Lung microvascular endothelial cell (primary cell): ENCODE data around the gene RUFY4. TPM values are rescaled to one million over a fixed set of nuclear protein-coding genes. Genes with fewer than 3 reads are reported as not detected.

Experiments
- DNase-seq, 2 donors: peaks; one replicate each; pipeline versions ENCODE4 v3.0.0 to v3.0.0-alpha.2; 2010; ENCODE audit warnings: low read depth in 2 of 2
- total RNA-seq: library from RNA; depleted of rRNA; stranded (reverse); fragments of >200 nt; gene quantifications from 2 replicates; pipeline ENCODE4 v1.2.1, GENCODE V29; 2014

The RUFY4 gene, protein sequence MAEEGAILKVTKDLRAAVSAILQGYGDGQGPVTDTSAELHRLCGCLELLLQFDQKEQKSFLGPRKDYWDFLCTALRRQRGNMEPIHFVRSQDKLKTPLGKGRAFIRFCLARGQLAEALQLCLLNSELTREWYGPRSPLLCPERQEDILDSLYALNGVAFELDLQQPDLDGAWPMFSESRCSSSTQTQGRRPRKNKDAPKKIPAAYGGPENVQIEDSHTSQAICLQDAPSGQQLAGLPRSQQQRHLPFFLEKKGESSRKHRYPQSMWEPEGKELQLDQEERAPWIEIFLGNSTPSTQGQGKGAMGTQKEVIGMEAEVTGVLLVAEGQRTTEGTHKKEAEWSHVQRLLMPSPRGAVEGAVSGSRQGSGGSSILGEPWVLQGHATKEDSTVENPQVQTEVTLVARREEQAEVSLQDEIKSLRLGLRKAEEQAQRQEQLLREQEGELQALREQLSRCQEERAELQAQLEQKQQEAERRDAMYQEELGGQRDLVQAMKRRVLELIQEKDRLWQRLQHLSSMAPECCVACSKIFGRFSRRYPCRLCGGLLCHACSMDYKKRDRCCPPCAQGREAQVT
- not detected in 2 replicates for total RNA-seq

DNA sequence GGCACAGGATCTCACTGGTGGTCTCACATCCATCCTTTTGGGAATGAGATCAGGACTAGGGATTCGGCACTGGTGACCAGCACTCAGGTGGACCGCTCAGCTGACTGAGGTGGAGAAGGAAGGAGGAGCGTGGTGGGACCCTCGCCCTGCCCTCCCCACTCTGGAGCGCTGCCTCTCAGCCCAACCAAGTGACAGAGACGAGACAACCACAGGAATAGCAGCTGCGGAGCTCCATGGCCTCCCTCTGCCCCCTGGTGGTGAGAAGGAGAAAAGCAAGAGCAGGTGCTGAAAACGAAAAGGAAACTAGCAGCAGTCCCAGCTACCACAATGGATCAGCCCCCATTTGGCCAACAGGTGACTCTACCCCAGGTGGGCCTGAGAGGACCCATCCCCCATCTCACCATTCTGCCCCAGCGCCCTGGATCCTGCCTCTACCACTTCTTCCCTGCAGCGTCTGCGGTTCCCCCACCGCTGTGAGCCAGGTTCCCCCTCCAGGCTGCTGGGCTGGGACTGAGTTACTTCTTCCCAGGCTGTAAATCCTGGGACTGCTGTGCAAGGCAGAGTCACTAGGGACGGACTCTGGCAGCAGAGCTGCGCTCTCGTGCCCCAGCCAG, at the start of gene RUFY4:
TSS of gene RUFY4 (plus strand) at position 533 of the 614 bp plus-strand sequence. CDS start 1,353 bp downstream, outside the sequence.
- DNase-seq: peak; percentile 73 to 81

DNA sequence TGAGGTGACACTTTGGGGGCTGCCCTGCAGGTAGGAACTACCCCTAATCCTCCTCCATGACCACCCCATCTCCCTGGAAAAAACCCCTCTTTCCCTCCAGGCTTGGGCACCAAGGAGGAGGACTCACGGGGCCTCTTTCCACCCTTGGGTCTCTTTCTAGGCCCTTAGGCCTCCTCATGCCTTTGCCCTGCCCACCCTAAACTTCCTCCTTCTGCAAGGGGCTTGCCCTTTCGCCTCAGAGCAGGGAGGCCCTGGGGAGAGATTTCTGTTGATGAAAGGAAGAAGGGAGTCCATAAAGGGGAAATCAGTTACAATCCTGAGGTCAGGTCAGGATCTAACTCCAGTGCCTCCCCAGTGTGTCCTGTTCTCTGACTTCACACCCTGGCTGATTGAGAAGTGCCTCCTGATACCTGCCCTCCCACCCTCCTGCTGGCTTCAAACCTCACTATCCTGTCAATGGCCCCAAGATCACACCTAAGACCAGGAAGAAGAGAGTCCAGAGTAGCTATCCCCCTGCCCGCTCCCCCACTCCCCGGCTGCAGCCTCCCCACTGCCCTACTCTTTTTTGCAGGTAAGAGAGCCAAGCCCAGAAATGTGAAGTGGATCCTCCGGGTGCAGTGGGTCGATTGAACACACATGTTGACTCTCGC, 49.5 kb upstream of the RUFY4 start:
- DNase-seq: no peak

DNA sequence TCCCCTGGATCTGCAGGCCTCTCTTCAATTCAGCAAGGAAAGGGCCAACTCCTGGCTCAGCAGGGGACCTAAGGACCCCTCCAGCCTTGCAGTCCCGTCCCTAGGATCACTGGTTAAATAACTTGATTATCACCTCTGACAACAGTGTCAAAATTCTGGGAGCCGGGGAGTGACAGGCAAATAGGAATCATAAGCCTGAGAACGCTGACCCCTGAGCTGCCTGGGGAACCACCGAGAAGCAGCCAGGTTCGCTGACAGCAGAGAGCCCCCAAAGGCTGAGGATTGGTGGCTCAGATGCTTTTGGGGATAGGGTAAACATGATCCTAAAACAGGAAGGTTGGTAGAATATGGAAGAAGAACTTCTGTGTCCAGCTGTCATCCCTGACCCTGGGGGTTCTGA, 48.8 kb upstream of the RUFY4 start:
- DNase-seq: no peak

DNA sequence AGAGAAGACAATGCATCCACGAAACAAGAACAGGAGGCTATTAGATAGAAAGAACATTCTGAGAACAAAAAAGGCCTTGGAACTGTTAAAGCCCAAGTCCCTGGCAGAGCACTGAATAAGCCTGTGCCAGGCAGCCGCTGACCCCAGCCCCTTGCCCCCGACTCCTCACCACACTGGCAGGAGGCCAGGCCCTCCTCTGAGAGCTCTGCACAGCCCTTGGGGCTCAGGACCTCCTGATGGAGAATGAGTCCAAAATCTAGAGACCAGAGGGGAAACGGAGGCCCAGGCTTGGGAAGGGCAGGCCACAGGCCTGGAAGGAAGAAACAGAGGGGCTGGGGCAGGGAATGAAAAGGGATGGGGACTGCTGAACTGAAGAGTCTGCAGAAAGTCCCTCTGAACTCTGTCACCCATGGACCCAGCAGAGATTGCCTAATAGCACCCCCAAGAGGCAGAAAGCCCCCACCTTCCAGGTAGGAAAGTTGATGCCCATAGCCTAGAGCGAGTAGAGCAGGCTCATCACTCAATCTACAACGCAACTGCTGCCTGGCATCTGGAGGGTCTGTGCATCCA, 48.0 kb upstream of the RUFY4 start:
- DNase-seq: no peak

DNA sequence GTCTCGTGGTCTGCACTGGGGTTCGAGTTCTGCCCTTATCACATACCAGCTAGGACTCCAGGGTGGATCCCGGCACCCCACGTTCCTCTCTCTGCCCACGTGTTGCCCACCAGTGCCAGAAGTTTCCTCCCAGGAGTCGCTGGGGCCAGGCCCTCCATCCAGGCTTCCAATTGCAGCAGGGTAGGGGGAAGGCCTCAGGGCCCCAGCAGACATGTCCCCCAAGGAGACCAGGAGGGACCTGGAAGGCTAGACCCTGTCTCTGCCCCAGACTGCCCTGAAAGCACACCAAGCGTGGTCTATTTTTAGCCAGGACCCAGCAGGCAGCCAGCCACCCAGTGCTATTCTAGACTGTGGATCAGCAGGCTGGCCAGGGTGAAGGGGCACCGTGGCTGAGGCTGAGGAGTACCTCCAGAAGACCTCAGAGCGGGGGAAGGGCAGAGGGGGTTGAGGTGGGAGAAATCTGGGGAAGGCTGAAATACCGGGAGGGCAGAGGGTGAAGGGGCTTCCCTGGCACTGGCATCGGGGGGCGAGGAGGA, 47.4 kb upstream of the RUFY4 start:
- DNase-seq: no peak

DNA sequence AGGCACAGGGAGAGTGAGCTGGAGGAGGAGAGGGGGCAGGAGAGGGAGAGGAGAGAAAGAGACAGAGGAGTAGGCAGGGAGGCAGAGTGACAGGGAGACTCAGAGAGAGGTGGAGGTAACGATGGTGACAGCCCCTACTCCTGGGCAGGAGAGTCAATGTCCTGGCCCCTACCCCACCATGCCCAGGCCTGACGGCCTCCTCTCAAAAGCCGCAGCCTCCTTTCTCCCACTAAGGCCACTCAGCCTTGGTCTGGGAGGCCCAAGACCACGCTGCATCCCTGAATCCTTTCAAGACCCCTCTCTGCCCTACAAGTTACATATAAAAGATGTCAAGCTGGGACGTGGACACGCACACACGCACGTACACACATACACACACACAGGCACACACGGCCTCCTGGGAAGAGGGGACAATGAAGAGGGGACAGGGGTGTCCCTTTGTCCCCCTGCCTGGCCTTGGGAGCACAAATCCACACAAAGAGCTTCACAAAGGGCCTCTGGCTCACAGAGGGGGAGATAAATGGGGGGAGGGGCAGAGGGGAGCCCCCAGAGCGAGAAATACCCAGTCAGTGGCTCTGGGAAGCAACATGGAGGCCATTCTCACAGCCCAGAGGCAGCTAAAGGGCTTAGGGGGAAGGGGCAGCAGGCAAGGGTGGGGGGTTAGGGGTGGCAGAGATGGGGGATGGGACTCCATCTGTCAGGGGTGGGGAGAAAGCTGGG, 46.8 kb upstream of the RUFY4 start:
- DNase-seq: no peak

DNA sequence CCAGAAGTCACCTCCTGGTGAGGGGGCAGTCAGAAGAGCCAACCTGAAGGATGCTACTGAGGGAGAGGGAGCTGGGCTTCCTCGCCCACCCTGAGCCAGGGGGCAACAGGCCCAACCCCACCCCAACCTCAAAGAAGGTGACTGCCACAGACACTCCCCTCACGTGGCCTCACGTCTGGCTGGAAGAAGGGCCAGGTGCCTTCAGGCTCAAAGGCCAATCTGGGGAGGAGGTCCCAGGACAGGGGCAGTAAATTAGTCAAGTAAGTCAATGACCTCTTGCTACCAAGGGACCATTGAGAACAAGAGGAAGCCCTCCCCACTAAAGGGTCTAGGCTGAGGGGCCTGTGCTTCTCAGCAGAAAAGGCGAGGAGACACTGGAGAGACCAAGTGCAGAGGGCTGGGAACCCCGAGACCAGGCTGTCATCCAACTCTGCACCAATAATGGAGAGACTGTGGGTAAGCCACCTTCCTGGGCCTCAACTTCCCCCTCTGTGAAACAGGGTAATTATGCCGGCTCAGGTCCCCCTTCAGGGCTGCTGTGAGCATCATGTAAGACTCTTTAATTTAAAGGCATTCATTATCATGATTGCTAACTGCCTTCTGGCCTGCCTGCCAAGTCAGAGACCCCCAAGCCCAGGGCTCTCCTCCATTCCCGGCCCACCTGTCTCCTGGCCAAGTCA, 46.1 kb upstream of the RUFY4 start:
- no peak for DNase-seq

DNA sequence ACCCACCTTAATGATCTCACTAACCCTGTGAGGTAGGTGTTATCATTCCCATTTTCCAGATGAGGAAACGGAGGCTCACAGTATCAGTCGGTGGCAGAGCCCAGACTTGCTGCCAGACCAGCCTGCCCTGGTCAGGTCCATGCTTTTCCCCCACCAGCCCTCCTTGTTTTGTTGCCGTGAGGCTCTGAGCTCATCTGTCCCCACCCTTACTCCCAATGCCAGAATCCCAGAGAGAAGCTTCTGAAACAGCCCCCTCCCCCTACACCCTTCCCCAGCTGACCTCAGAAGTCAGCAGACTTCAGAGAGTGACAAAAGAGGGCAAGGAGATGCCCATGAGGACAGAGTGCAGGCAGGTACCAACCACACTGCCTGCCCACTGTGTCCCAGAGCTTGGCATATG, 45.4 kb upstream of the RUFY4 start:
- no peak for DNase-seq

DNA sequence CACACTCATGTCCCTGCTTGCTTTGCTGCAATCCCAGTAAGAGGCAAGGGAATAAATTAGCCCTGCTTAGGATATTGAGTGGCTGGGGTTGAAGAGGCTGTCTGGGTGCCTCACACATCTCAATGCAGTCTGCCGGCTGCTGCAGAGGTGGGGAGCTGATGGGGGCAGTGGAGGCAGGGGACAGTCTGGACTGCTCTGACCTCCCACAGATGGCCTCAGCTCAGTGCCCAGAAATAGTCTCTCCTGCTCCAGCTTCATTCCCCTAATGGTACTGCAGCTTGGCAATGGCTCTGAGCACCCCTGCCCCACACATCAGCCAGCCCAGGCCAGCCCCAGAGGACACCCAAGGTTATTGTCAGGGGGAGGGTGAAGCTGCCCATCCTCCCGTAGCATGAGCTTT, 44.7 kb upstream of the RUFY4 start:
- no peak for DNase-seq

DNA sequence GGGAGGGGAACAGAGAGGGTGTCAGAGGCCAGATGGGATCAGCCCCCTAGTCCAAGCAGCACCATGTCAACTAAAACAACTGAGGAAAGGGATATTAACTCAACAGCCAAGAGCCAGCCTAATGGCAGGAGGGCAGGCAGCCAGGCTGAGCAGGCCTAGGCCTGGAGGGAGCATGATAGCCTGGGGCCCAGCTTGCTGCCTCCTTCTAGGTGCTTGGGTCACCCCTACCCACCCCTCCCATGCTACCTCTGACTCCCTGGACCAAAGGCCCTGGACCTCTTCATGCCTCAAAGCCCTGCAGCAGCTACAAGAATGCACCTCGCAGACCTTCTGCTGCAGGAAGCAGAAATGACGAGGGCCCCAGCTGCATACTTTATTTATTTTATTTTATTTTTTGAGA, 44.2 kb upstream of the RUFY4 start:
- DNase-seq: no peak

DNA sequence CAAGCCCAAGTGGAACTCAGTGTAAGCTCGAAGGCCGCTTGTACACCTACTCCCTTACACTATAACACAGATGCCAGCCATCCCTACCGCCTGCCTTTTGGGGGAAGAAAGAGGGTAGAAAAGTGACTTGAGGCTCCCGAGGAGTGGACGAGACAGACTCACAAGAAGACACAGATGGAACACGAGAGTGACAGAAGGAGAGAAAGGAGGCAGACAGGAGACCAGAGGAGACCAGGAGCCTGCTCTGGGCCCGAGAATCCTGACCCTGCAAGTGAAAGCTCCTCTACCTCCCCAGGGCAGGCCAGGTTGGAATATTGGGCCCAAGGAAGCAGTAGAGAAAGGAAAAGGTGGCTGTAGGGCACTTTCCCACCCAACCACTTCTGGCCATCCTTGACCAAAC, 42.8 kb upstream of the RUFY4 start:
- no peak for DNase-seq

DNA sequence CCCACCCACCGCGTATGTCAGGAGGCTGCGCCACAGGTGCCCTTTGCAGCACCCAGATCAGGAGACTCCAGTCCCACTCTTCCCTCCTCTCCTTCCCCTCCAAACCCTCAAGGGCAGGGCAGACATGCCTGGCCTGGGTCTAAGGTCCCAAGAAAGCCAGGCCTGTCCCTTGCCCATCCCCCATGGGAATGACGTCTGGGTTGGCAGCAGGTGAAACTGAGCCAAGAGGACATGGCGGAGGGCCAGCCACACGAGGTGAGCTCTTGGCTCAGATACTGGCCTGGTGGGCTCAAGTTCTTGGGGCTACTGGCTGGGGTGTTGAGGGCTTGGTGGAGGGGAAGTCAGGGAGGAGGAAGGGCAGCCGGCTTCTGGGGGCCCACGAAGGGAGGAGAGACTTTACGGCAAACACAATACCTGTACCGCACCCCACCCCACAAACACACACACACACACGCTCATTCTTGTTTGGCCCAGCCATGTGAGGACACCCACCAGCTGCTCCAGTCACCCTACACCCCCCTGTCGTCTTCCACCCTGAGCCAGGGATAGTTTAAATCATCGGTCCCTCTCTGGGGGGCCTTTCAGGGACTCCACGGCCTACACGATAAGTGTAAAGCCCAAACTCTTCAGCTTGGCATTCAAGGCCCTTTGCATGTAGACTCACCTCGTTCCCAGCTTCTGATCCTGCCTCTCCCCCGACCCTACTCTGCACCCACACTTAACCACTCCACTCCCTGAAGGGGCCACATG, 42.2 kb upstream of the RUFY4 start:
- no peak for DNase-seq

DNA sequence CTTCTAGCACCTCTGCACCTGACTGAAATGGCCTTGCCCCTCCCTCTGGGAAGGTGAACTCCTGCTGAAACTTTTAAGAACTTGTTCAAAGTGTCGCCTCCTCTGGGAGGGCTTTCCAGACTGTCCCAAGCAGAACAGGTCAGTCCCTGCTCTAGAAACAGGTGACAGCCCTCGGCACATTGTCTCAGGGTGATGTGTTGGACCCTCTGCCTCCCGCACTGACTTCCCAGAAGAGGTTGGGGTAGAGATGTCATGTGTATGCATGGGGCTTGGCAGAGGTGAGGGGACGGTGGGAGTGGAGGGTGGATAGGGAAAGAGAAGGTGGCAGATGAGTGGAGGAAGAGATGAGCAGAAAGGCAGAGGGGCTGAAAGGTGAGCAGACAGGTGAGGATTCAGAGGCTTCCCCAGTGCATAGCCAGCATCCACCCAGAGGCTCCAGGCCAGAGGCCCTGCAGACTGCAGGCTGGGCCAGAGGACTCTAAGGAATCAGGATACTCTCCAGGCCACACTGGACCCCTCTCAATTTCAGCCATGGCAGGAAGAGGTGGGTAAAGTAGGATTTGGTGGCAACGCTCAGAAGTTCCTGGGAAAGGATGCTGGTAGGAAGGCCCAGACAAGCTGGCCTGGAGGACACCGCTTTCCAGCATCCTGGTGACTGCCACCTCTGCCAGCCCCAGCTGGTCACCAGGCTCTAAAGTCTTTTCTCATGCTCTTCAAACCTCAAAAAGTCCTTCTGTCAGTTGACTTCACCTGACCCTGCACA, 41.4 kb upstream of the RUFY4 start:
- DNase-seq: no peak

DNA sequence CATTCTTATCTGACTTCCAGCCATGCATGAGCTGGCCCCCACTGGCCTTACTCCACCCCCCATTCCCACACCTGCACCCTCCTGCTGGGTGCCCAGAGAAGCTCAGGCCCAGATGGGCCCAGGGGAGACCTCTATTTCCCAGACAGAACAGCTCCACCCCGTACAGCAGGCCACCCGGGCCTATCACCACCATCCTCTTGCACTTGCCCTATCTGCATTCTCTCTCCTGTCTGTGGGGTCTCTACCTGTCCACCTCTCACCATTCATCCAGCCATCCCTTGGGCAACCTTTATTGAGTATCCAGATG, 40.9 kb upstream of the RUFY4 start:
- DNase-seq: no peak

DNA sequence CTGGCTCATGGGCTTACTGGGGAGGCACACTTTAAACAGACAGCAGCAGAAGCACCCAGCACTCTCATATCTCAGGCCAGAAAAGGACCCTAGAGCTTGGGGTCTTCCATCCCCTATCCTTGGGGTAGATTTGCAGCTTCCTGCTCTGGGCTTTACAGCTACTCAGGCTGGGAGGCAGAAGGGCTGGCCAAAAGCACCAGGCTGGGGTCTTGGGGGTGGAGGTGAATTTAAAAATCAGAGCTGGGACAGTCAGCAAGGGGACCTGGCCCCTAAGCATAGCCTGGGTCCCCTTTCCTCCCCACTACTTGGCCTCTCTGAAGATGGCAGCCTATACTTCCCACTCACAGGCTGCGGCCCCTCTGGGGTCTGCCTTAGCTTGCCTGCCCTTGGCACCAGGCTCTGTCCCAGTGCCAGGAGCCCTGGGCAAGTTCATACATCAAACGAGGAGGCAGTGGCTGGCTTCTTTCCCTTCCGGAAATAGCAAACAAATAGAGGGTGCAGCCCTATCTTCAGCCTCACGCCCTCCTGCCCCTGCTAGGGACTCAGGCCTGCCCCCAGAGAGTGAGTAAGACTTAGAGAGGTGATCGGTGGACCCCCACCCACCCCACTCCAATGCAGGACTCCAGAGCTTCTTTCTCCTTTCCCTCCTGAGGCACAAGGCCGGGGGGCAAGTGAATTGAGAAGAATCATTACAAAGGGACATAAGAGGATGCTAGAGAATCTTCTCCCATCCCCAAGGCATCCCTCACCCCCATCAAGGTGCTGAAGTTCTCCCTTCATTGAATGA, 40.3 kb upstream of the RUFY4 start:
- no peak for DNase-seq

DNA sequence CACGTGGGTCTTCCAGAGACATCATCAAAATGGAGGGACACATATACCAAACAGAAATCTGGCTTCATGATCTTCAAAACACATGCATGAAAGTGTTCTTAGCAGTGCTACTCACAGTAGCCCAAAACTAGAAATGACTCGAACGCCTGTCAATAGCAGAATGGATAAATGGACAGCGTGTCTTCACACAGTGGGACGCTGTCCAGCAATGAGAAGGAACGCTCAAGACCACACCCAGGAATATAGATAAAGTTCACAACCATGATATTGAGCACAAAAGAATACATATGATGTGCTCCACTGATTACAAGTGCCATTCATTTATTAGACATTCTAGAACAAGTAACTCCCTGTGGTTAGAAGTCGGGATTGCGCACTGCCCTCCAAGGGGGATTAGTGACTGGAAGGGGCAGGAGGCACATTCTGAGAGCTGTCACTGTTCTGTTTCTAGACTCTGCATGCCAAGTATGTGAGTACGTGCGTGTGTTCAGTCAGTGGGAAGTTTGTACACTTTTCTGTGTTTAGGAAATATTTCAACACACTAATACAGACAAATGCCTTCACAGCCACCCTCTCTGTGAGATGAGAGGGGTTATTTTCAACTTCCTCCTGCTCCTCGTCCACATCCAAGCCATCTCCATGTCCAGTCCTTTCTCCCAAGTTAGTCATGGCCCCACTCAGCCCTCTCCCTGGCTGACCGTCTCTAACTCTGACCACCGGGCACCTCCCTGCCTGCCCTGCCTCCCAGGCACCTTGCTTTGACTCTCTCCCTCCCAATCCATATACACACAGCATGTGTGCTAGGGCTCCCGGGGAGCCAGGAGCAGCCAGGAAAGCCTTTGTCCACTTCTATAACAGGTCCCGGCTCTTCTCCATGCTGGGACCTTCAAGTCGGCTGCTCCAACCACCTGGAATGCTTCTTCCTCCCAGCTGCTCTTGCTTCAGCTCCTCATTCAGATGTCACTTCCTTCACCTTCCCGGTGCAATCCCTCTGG, 39.4 kb upstream of the RUFY4 start:
- DNase-seq: no peak
